8988T (cell line): ENCODE data around the gene B3GALT6.

Experiments
- DNase-seq: peaks from one replicate; pipeline ENCODE4 v3.0.0; 2011

Gene B3GALT6

GRCh38 chr1:1234180-1234808, 2.3 kb downstream of the B3GALT6 start:
- no peak for DNase-seq

GRCh38 chr1:1235016-1235744, 3.1 kb downstream of the B3GALT6 start:
- DNase-seq: no peak

GRCh38 chr1:1236176-1236763, 4.2 kb downstream of the B3GALT6 start:
- DNase-seq: no peak

- DNase-seq: no peak
These were observed 5.2 kb downstream of the B3GALT6 start for GRCh38 chr1:1236945-1237873.

- no peak for DNase-seq
These were observed 6.1 kb downstream of the B3GALT6 start for GRCh38 chr1:1237874-1238701.

- no peak for DNase-seq
These were observed 6.7 kb downstream of the B3GALT6 start for GRCh38 chr1:1238702-1239178.

- DNase-seq: no peak
These were observed 7.2 kb downstream of the B3GALT6 start for GRCh38 chr1:1239227-1239613.

- DNase-seq: no peak
These were observed 7.7 kb downstream of the B3GALT6 start for GRCh38 chr1:1239614-1240347.

GRCh38 chr1:1240348-1240732, 8.3 kb downstream of the B3GALT6 start:
- DNase-seq: no peak

- no peak for DNase-seq
These were observed 9.0 kb downstream of the B3GALT6 start for GRCh38 chr1:1240822-1241587.

GRCh38 chr1:1241588-1242219, 9.7 kb downstream of the B3GALT6 start:
- no peak for DNase-seq

GRCh38 chr1:1242461-1243265, 10.6 kb downstream of the B3GALT6 start:
- DNase-seq: no peak

- DNase-seq: no peak
These were observed 11.2 kb downstream of the B3GALT6 start for GRCh38 chr1:1243266-1243660.

GRCh38 chr1:1243807-1244191, 11.8 kb downstream of the B3GALT6 start:
- no peak for DNase-seq

GRCh38 chr1:1244192-1244811, 12.3 kb downstream of the B3GALT6 start:
- no peak for DNase-seq

GRCh38 chr1:1245178-1245816, 13.3 kb downstream of the B3GALT6 start:
- DNase-seq: no peak

GRCh38 chr1:1245817-1246576, 14.0 kb downstream of the B3GALT6 start:
- DNase-seq: no peak
